GM12875 (cell line): ENCODE results near the gene RPTOR.

Experiments
- H3K4me3 ChIP-seq: one replicate; pipeline ENCODE4 v1.5.1; 2011; ENCODE audit warnings: low read depth, low read length, control low read depth
- TF ChIP-seq, protein P1 (sequence below): IDR thresholded peaks from 2 replicates; pipeline ENCODE4 v1.5.1; 2011; ENCODE audit warnings: low read depth, mild to moderate bottlenecking, control low read depth, inconsistent platforms, low read length, moderate library complexity, borderline replicate concordance; ENCODE audit not compliant: insufficient read depth

RPTOR gene

GRCh38 chr17:80889231-80890195 is 344.9 kb downstream of the RPTOR start:
- no peak overlapping the region for H3K4me3 ChIP-seq
- TF ChIP-seq, protein P1, sequence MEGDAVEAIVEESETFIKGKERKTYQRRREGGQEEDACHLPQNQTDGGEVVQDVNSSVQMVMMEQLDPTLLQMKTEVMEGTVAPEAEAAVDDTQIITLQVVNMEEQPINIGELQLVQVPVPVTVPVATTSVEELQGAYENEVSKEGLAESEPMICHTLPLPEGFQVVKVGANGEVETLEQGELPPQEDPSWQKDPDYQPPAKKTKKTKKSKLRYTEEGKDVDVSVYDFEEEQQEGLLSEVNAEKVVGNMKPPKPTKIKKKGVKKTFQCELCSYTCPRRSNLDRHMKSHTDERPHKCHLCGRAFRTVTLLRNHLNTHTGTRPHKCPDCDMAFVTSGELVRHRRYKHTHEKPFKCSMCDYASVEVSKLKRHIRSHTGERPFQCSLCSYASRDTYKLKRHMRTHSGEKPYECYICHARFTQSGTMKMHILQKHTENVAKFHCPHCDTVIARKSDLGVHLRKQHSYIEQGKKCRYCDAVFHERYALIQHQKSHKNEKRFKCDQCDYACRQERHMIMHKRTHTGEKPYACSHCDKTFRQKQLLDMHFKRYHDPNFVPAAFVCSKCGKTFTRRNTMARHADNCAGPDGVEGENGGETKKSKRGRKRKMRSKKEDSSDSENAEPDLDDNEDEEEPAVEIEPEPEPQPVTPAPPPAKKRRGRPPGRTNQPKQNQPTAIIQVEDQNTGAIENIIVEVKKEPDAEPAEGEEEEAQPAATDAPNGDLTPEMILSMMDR, result no peak

- no peak overlapping the region for H3K4me3 ChIP-seq
Observed at GRCh38 chr17:80890196-80890920, 345.7 kb downstream of the RPTOR start.

GRCh38 chr17:80890921-80891396 is 346.3 kb downstream of the RPTOR start:
- TF ChIP-seq, protein P1, result no peak
- H3K4me3 ChIP-seq, result no peak overlapping the region

More at GRCh38 chr17:80890196-80890920, 345.7 kb downstream of the RPTOR start:
- TF ChIP-seq, protein P1, result peak; percentile 23; the same call in 1 of the 2 replicates

GRCh38 chr17:80891397-80892018 is 346.9 kb downstream of the RPTOR start:
- TF ChIP-seq, protein P1, result 0 out of 2 replicates have a peak, but pooled peaks have one; percentile 15
- no peak overlapping the region for H3K4me3 ChIP-seq

DNA sequence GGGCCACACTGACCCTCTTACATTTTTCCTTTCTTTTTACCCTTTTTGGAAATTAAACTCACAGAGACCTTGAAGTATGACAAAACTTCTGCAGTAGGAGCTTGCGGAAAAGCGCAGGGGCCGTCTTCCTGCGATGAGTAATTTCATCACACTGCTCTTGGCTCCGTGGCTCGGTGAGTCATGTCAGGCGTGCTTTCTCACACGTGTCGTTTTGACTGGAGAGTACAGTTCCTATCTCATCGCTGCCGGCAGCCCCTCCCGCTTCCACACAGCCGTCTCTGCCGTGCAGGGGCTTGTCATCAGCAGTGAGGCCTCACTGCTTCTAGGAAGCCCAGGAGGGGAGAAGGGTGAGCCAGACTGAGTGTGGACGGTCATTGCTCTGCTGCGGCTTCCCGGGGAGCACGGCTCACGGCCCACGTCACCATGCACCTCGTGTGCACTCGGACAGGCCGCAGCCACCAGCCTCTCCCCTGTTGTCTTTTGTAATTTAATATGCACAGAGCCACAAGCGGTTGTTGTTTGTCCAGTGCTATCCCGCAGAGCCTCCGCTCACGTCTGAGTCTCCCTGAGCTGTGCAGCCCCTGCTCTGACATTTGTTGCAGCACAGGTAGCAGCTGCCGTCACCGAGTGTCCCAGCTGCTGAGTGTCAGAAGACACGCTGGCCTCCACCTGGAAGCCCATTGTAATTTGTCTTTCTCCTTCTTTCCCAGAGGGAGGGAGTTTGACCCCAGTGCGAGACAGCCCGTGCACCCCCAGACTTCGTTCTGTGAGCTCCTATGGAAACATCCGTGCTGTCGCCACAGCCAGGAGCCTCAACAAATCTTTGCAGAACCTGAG is 347.6 kb downstream of the RPTOR start:
- TF ChIP-seq, protein P1, result no peak
- no peak overlapping the region for H3K4me3 ChIP-seq

GRCh38 chr17:80892900-80893603 is 348.4 kb downstream of the RPTOR start:
- TF ChIP-seq, protein P1, result no peak

More at GRCh38 chr17:80892900-80893603, 348.4 kb downstream of the RPTOR start:
- no peak overlapping the region for H3K4me3 ChIP-seq
